ENCODE results near the gene TM4SF1. TPM values are rescaled to one million over a fixed set of nuclear protein-coding genes. Genes with fewer than 3 reads are reported as not detected.

The TM4SF1 gene
- total and polyA plus RNA-seq, 4 donors: 117 to 477 (median 213) TPM

- DNase-seq: no peak
- H3K9me3 ChIP-seq (ENCODE audit: control insufficient read depth, low read length): no peaks in the 10 kb centered on the region
- intact Hi-C loops (cut with DNase I): loop anchor here in 1 of 2 donors (2.0 kb wide), 1 partner anchor 90 kb away; no protein-coding TSS in a partner anchor
- no peak overlapping the region for H3K4me3 ChIP-seq (ENCODE audit: low read length in 2 of 2)
- no peaks in the 10 kb centered on the region for H3K27me3 ChIP-seq (ENCODE audit: control insufficient read depth in 1 of 2, insufficient read depth in 2 of 2, low read length in 1 of 2)
- WGBS, 2 donors: 88 to 93% methylated on average over 6 of the region's 6 CpGs
- H3K27ac ChIP-seq (ENCODE audit: low read depth in 1 of 2, low read length in 2 of 2): no peak overlapping the region
- ATAC-seq (ENCODE audit: low FRiP score): no peak
- peaks cover 3 to 6% of the 10 kb centered on the region in 2 donors for H3K4me1 ChIP-seq (ENCODE audit: control insufficient read depth in 1 of 2, insufficient read depth in 2 of 2, low read length in 2 of 2)
- no peaks in the 10 kb centered on the region for H3K36me3 ChIP-seq (ENCODE audit: control insufficient read depth in 1 of 2, insufficient read depth in 2 of 2, low read length in 1 of 2)
These were observed 13.3 kb upstream of the TM4SF1 start for GRCh38 chr3:149390772-149391212.

GRCh38 chr3:149390294-149390693 lies 12.8 kb upstream of the TM4SF1 start:
- H3K27ac ChIP-seq (ENCODE audit: low read depth in 1 of 2, low read length in 2 of 2): no peak overlapping the region
- no peaks in the 10 kb centered on the region for H3K9me3 ChIP-seq (ENCODE audit: control insufficient read depth, low read length)
- H3K4me3 ChIP-seq (ENCODE audit: low read length in 2 of 2): no peak overlapping the region
- 95 to 98% methylated on average over 2 of the region's 2 CpGs for WGBS, 2 donors
- H3K4me1 ChIP-seq (ENCODE audit: control insufficient read depth in 1 of 2, insufficient read depth in 2 of 2, low read length in 2 of 2): peaks cover 3 to 5% of the 10 kb centered on the region in 2 donors
- H3K36me3 ChIP-seq (ENCODE audit: control insufficient read depth in 1 of 2, insufficient read depth in 2 of 2, low read length in 1 of 2): no peaks in the 10 kb centered on the region
- intact Hi-C loops (cut with DNase I): loop anchor here in 1 of 2 donors (2.0 kb wide), 1 partner anchor 91 kb away; no protein-coding TSS in a partner anchor
- DNase-seq (no peak), ATAC-seq (ENCODE audit: low FRiP score) (no peak)
- no peaks in the 10 kb centered on the region for H3K27me3 ChIP-seq (ENCODE audit: control insufficient read depth in 1 of 2, insufficient read depth in 2 of 2, low read length in 1 of 2)

- no peak overlapping the region for H3K4me3 ChIP-seq (ENCODE audit: low read length in 2 of 2)
- H3K4me1 ChIP-seq (ENCODE audit: control insufficient read depth in 1 of 2, insufficient read depth in 2 of 2, low read length in 2 of 2): peaks cover 0 to 3% of the 10 kb centered on the region in 2 donors
- intact Hi-C loops (cut with DNase I): loop anchor here in 1 of 2 donors (5.0 kb wide), 1 partner anchor 36 kb away; no protein-coding TSS in a partner anchor
- WGBS, 2 donors: 97% methylated on average over 3 of the region's 3 CpGs
- no peak overlapping the region for H3K27ac ChIP-seq (ENCODE audit: low read depth in 1 of 2, low read length in 2 of 2)
- DNase-seq (no peak), ATAC-seq (ENCODE audit: low FRiP score) (no peak)
- no peaks in the 10 kb centered on the region for H3K9me3 ChIP-seq (ENCODE audit: control insufficient read depth, low read length)
- H3K27me3 ChIP-seq (ENCODE audit: control insufficient read depth in 1 of 2, insufficient read depth in 2 of 2, low read length in 1 of 2): no peaks in the 10 kb centered on the region
- H3K36me3 ChIP-seq (ENCODE audit: control insufficient read depth in 1 of 2, insufficient read depth in 2 of 2, low read length in 1 of 2): no peaks in the 10 kb centered on the region
These were observed 11.3 kb upstream of the TM4SF1 start for GRCh38 chr3:149388531-149389417.

- ATAC-seq (ENCODE audit: low FRiP score): no peak
These were observed 10.6 kb upstream of the TM4SF1 start for GRCh38 chr3:149388001-149388440.

GRCh38 chr3:149386299-149386606 lies 8.8 kb upstream of the TM4SF1 start:
- DNase-seq (no peak), ATAC-seq (ENCODE audit: low FRiP score) (no peak)
- Histone ChIP-seq H3K27ac (ENCODE audit: low read depth in 1 of 2, low read length in 2 of 2) (peak overlapping the region in 1 of 2 donors; percentile 38), H3K36me3 (ENCODE audit: control insufficient read depth in 1 of 2, insufficient read depth in 2 of 2, low read length in 1 of 2) (no peaks in the 10 kb centered on the region), H3K9me3 (ENCODE audit: control insufficient read depth, low read length) (no peaks in the 10 kb centered on the region), H3K4me3 (ENCODE audit: low read length in 2 of 2) (no peak overlapping the region), H3K4me1 (ENCODE audit: control insufficient read depth in 1 of 2, insufficient read depth in 2 of 2, low read length in 2 of 2) (peaks cover 0 to 5% of the 10 kb centered on the region in 2 donors), H3K27me3 (ENCODE audit: control insufficient read depth in 1 of 2, insufficient read depth in 2 of 2, low read length in 1 of 2) (no peaks in the 10 kb centered on the region)
- intact Hi-C loops (cut with DNase I): loop anchor here in 1 of 2 donors (5.0 kb wide), 1 partner anchor 34 kb away; no protein-coding TSS in a partner anchor
- WGBS, 2 donors: 3 to 12% methylated on average over 1 of the region's 1 CpG

More at GRCh38 chr3:149388001-149388440, 10.6 kb upstream of the TM4SF1 start:
- Histone ChIP-seq H3K27ac (ENCODE audit: low read depth in 1 of 2, low read length in 2 of 2) (no peak overlapping the region), H3K36me3 (ENCODE audit: control insufficient read depth in 1 of 2, insufficient read depth in 2 of 2, low read length in 1 of 2) (no peaks in the 10 kb centered on the region), H3K4me3 (ENCODE audit: low read length in 2 of 2) (no peak overlapping the region), H3K27me3 (ENCODE audit: control insufficient read depth in 1 of 2, insufficient read depth in 2 of 2, low read length in 1 of 2) (no peaks in the 10 kb centered on the region), H3K4me1 (ENCODE audit: control insufficient read depth in 1 of 2, insufficient read depth in 2 of 2, low read length in 2 of 2) (peaks cover 0 to 3% of the 10 kb centered on the region in 2 donors), H3K9me3 (ENCODE audit: control insufficient read depth, low read length) (no peaks in the 10 kb centered on the region)
- 80 to 84% methylated on average over 8 of the region's 8 CpGs for WGBS, 2 donors
- intact Hi-C loops (cut with DNase I): loop anchor here in 1 of 2 donors (5.0 kb wide), 1 partner anchor 36 kb away; no protein-coding TSS in a partner anchor
- no peak for DNase-seq

GRCh38 chr3:149385617-149386298 lies 8.3 kb upstream of the TM4SF1 start:
- no peak overlapping the region for H3K4me3 ChIP-seq (ENCODE audit: low read length in 2 of 2)
- no peak for ATAC-seq (ENCODE audit: low FRiP score)
- 93 to 95% methylated on average over 7 of the region's 7 CpGs for WGBS, 2 donors
- H3K4me1 ChIP-seq (ENCODE audit: control insufficient read depth in 1 of 2, insufficient read depth in 2 of 2, low read length in 2 of 2): peaks cover 0 to 5% of the 10 kb centered on the region in 2 donors
- intact Hi-C loops (cut with DNase I): loop anchor here in 1 of 2 donors (5.0 kb wide), 1 partner anchor 33 kb away; no protein-coding TSS in a partner anchor
- H3K27me3 ChIP-seq (ENCODE audit: control insufficient read depth in 1 of 2, insufficient read depth in 2 of 2, low read length in 1 of 2): no peaks in the 10 kb centered on the region
- DNase-seq: no peak
- H3K9me3 ChIP-seq (ENCODE audit: control insufficient read depth, low read length): no peaks in the 10 kb centered on the region
- H3K27ac ChIP-seq (ENCODE audit: low read depth in 1 of 2, low read length in 2 of 2): peak overlapping the region in 1 of 2 donors; percentile 30
- no peaks in the 10 kb centered on the region for H3K36me3 ChIP-seq (ENCODE audit: control insufficient read depth in 1 of 2, insufficient read depth in 2 of 2, low read length in 1 of 2)

GRCh38 chr3:149384911-149385321 lies 7.5 kb upstream of the TM4SF1 start:
- DNase-seq: no peak
- ATAC-seq (ENCODE audit: low FRiP score): no peak
- H3K4me1 ChIP-seq (ENCODE audit: control insufficient read depth in 1 of 2, insufficient read depth in 2 of 2, low read length in 2 of 2): peaks cover 0 to 5% of the 10 kb centered on the region in 2 donors
- peak overlapping the region in 1 of 2 donors; percentile 64 for H3K27ac ChIP-seq (ENCODE audit: low read depth in 1 of 2, low read length in 2 of 2)
- intact Hi-C loops (cut with DNase I): loop anchor here in 1 of 2 donors (5.0 kb wide), 1 partner anchor 33 kb away; no protein-coding TSS in a partner anchor
- 71 to 77% methylated on average over 6 of the region's 6 CpGs for WGBS, 2 donors
- H3K27me3 ChIP-seq (ENCODE audit: control insufficient read depth in 1 of 2, insufficient read depth in 2 of 2, low read length in 1 of 2): no peaks in the 10 kb centered on the region
- H3K4me3 ChIP-seq (ENCODE audit: low read length in 2 of 2): no peak overlapping the region
- H3K9me3 ChIP-seq (ENCODE audit: control insufficient read depth, low read length): no peaks in the 10 kb centered on the region
- H3K36me3 ChIP-seq (ENCODE audit: control insufficient read depth in 1 of 2, insufficient read depth in 2 of 2, low read length in 1 of 2): no peaks in the 10 kb centered on the region

GRCh38 chr3:149384167-149384566 lies 6.7 kb upstream of the TM4SF1 start:
- ATAC-seq (ENCODE audit: low FRiP score): no peak
- no peaks in the 10 kb centered on the region for H3K9me3 ChIP-seq (ENCODE audit: control insufficient read depth, low read length)
- intact Hi-C loops (cut with DNase I): no loop called here
- H3K36me3 ChIP-seq (ENCODE audit: control insufficient read depth in 1 of 2, insufficient read depth in 2 of 2, low read length in 1 of 2): no peaks in the 10 kb centered on the region
- no peak overlapping the region for H3K27ac ChIP-seq (ENCODE audit: low read depth in 1 of 2, low read length in 2 of 2)
- DNase-seq: no peak
- H3K4me3 ChIP-seq (ENCODE audit: low read length in 2 of 2): no peak overlapping the region
- peaks cover 0 to 5% of the 10 kb centered on the region in 2 donors for H3K4me1 ChIP-seq (ENCODE audit: control insufficient read depth in 1 of 2, insufficient read depth in 2 of 2, low read length in 2 of 2)
- H3K27me3 ChIP-seq (ENCODE audit: control insufficient read depth in 1 of 2, insufficient read depth in 2 of 2, low read length in 1 of 2): no peaks in the 10 kb centered on the region
